Astrocyte (in vitro differentiated cells and primary cell): ENCODE results near the gene CYP8B1. TPM values are rescaled to one million over a fixed set of nuclear protein-coding genes. Genes with fewer than 3 reads are reported as not detected.

Experiments used
- total RNA-seq: library from RNA; stranded (reverse); gene quantifications from 2 replicates; pipeline ENCODE4 v1.2.1, GENCODE V29; 2021

CYP8B1 gene
- total RNA-seq, 1 donor from 2014 or later, result not detected

Other genes with a start within 250 kb of the CYP8B1 start
- 9.3 and 10.2 TPM in 2 replicates for gene ZBTB47, start 222.2 kb downstream of the CYP8B1 start, total RNA-seq
- not detected in 2 replicates for gene KLHL40, start 190.3 kb downstream of the CYP8B1 start, total RNA-seq
- not detected in 2 replicates for gene HHATL, start 173.1 kb downstream of the CYP8B1 start, total RNA-seq
- 0.84 and 1.3 TPM in 2 replicates for gene CCDC13, start 102.6 kb downstream of the CYP8B1 start, total RNA-seq
- gene HIGD1A, start 71.4 kb downstream of the CYP8B1 start, total RNA-seq, result 125 and 150 TPM in 2 replicates
- gene ACKR2, start 66.4 kb downstream of the CYP8B1 start, total RNA-seq, result 1.7 and 2.1 TPM in 2 replicates
- gene ZNF662, start 30.3 kb upstream of the CYP8B1 start, total RNA-seq, result 0.23 and 0.53 TPM in 2 replicates
- gene GASK1A, start 103.4 kb upstream of the CYP8B1 start, total RNA-seq, result 0.09 TPM in 1 of 2 replicates, not detected in the other
- gene POMGNT2, start 230.2 kb upstream of the CYP8B1 start, total RNA-seq, result 13.0 and 13.7 TPM in 2 replicates